Amniotic stem cell (primary cell): ENCODE data around the gene EDNRA.

Source experiments
- DNase-seq: peaks from one replicate; lab custom pipeline; 2025; lab: John Stamatoyannopoulos, UW

EDNRA gene

GRCh38 chr4:147542229-147542990 lies 61.5 kb downstream of the EDNRA start:
- DNase-seq: no peak

GRCh38 chr4:147543034-147543433 lies 62.1 kb downstream of the EDNRA start:
- no peak for DNase-seq

GRCh38 chr4:147546349-147546748 lies 65.5 kb downstream of the EDNRA start:
- DNase-seq: peak; percentile 77

- no peak for DNase-seq
These were observed 66.6 kb downstream of the EDNRA start for GRCh38 chr4:147547314-147548056.

- no peak for DNase-seq
These were observed 67.4 kb downstream of the EDNRA start for GRCh38 chr4:147548256-147548655.

GRCh38 chr4:147550626-147551246 lies 69.8 kb downstream of the EDNRA start:
- no peak for DNase-seq

- DNase-seq: no peak
These were observed 79.7 kb downstream of the EDNRA start for GRCh38 chr4:147560625-147561024.

- DNase-seq: no peak
These were observed 85.9 kb downstream of the EDNRA start for GRCh38 chr4:147566762-147567161.

- no peak for DNase-seq
These were observed 86.4 kb downstream of the EDNRA start for GRCh38 chr4:147567276-147567675.

GRCh38 chr4:147570616-147571015 lies 89.7 kb downstream of the EDNRA start:
- DNase-seq: no peak

GRCh38 chr4:147571036-147571770 lies 90.3 kb downstream of the EDNRA start:
- DNase-seq: no peak

GRCh38 chr4:147576084-147576483 lies 95.2 kb downstream of the EDNRA start:
- DNase-seq: no peak

GRCh38 chr4:147578051-147578476 lies 97.2 kb downstream of the EDNRA start:
- peak; percentile 89 for DNase-seq

- DNase-seq: no peak
These were observed 97.7 kb downstream of the EDNRA start for GRCh38 chr4:147578593-147578992.

- DNase-seq: no peak
These were observed 99.5 kb downstream of the EDNRA start for GRCh38 chr4:147580396-147580795.

- no peak for DNase-seq
These were observed 100.9 kb downstream of the EDNRA start for GRCh38 chr4:147581606-147582350.

GRCh38 chr4:147582386-147583060 lies 101.6 kb downstream of the EDNRA start:
- no peak for DNase-seq

- no peak for DNase-seq
These were observed 103.0 kb downstream of the EDNRA start for GRCh38 chr4:147583876-147584275.

GRCh38 chr4:147586032-147586431 lies 105.1 kb downstream of the EDNRA start:
- DNase-seq: no peak

- no peak for DNase-seq
These were observed 105.7 kb downstream of the EDNRA start for GRCh38 chr4:147586637-147587036.

- no peak for DNase-seq
These were observed 106.1 kb downstream of the EDNRA start for GRCh38 chr4:147587041-147587440.
